ENCODE measurements around the gene CD209.

CD209 gene

GRCh38 chr19:7706955-7707456 is 40.3 kb downstream of the CD209 start:
- no peak overlapping the region for H4K5ac ChIP-seq (ENCODE audit: low read length)
- no peaks in the 10 kb centered on the region for H3K4me1 ChIP-seq (ENCODE audit: control insufficient read depth, low read depth, low read length)
- H3K4ac ChIP-seq (ENCODE audit: low read depth, low read length): no peak overlapping the region
- no peak overlapping the region for H3K9ac ChIP-seq (ENCODE audit: low read length)
- H3K4me3 ChIP-seq (ENCODE audit: low read length): no peak overlapping the region
- H2BK15ac ChIP-seq (replicated peaks; ENCODE audit: low read depth): no peak overlapping the region
- no peak overlapping the region for H3K23ac ChIP-seq (ENCODE audit: low read length)
- no peaks in the 10 kb centered on the region for H3K27me3 ChIP-seq (ENCODE audit: insufficient read depth, low read length, poor library complexity)
- no peak overlapping the region for H4K8ac ChIP-seq (ENCODE audit: low read depth, low read length)
- H3K56ac ChIP-seq (ENCODE audit: low read length): no peak overlapping the region
- no peaks in the 10 kb centered on the region for H3K36me3 ChIP-seq (ENCODE audit: control insufficient read depth, insufficient read depth, low read length)
- no peak for DNase-seq
- no peak overlapping the region for H2BK5ac ChIP-seq (ENCODE audit: low read length)
- H2BK120ac ChIP-seq (ENCODE audit: low read depth, low read length): no peak overlapping the region
- no peak overlapping the region for H3K4me2 ChIP-seq (ENCODE audit: low read length)
- H3K27ac ChIP-seq (ENCODE audit: low read depth, low read length): no peak overlapping the region
- H3K79me2 ChIP-seq (ENCODE audit: control insufficient read depth, insufficient read depth, low read length): no peaks in the 10 kb centered on the region
- H3K79me1 ChIP-seq (ENCODE audit: low read length): no peaks in the 10 kb centered on the region
- no peak overlapping the region for H2AK5ac ChIP-seq (ENCODE audit: low read length)
- WGBS (ENCODE audit: extremely low coverage, insufficient coverage, low lambda C conversion rate): no CpG with 5 or more reads among the region's 8 CpGs
- H3K18ac ChIP-seq (ENCODE audit: low read length): no peak overlapping the region

- no peak overlapping the region for H3K4me2 ChIP-seq (ENCODE audit: low read length)
- H3K18ac ChIP-seq (ENCODE audit: low read length): no peak overlapping the region
- H3K4ac ChIP-seq (ENCODE audit: low read depth, low read length): no peak overlapping the region
- no peaks in the 10 kb centered on the region for H3K79me2 ChIP-seq (ENCODE audit: control insufficient read depth, insufficient read depth, low read length)
- no peaks in the 10 kb centered on the region for H3K27me3 ChIP-seq (ENCODE audit: insufficient read depth, low read length, poor library complexity)
- DNase-seq: no peak
- no peak overlapping the region for H2BK120ac ChIP-seq (ENCODE audit: low read depth, low read length)
- no CpG with 5 or more reads among the region's 14 CpGs for WGBS (ENCODE audit: extremely low coverage, insufficient coverage, low lambda C conversion rate)
- no peak overlapping the region for H3K23ac ChIP-seq (ENCODE audit: low read length)
- no peak overlapping the region for H2AK5ac ChIP-seq (ENCODE audit: low read length)
- H3K79me1 ChIP-seq (ENCODE audit: low read length): no peaks in the 10 kb centered on the region
- H2BK15ac ChIP-seq (replicated peaks; ENCODE audit: low read depth): no peak overlapping the region
- no peaks in the 10 kb centered on the region for H3K36me3 ChIP-seq (ENCODE audit: control insufficient read depth, insufficient read depth, low read length)
- H4K5ac ChIP-seq (ENCODE audit: low read length): no peak overlapping the region
- H4K8ac ChIP-seq (ENCODE audit: low read depth, low read length): no peak overlapping the region
- no peaks in the 10 kb centered on the region for H3K4me1 ChIP-seq (ENCODE audit: control insufficient read depth, low read depth, low read length)
- no peak overlapping the region for H2BK5ac ChIP-seq (ENCODE audit: low read length)
- no peak overlapping the region for H3K4me3 ChIP-seq (ENCODE audit: low read length)
- H3K9ac ChIP-seq (ENCODE audit: low read length): no peak overlapping the region
- H3K56ac ChIP-seq (ENCODE audit: low read length): no peak overlapping the region
- H3K27ac ChIP-seq (ENCODE audit: low read depth, low read length): no peak overlapping the region
Measured at GRCh38 chr19:7706188-7706954, 41.0 kb downstream of the CD209 start.

GRCh38 chr19:7705387-7706187 is 41.7 kb downstream of the CD209 start:
- Histone ChIP-seq H4K8ac (ENCODE audit: low read depth, low read length) (no peak overlapping the region), H3K18ac (ENCODE audit: low read length) (no peak overlapping the region), H2BK5ac (ENCODE audit: low read length) (no peak overlapping the region), H2BK120ac (ENCODE audit: low read depth, low read length) (no peak overlapping the region), H3K79me1 (ENCODE audit: low read length) (no peaks in the 10 kb centered on the region), H3K9ac (ENCODE audit: low read length) (no peak overlapping the region), H3K27ac (ENCODE audit: low read depth, low read length) (no peak overlapping the region), H3K4me2 (ENCODE audit: low read length) (no peak overlapping the region), H2AK5ac (ENCODE audit: low read length) (no peak overlapping the region), H3K4ac (ENCODE audit: low read depth, low read length) (no peak overlapping the region), H3K4me1 (ENCODE audit: control insufficient read depth, low read depth, low read length) (no peaks in the 10 kb centered on the region), H3K36me3 (ENCODE audit: control insufficient read depth, insufficient read depth, low read length) (no peaks in the 10 kb centered on the region), H3K27me3 (ENCODE audit: insufficient read depth, low read length, poor library complexity) (no peaks in the 10 kb centered on the region), H4K5ac (ENCODE audit: low read length) (no peak overlapping the region), H2BK15ac (replicated peaks; ENCODE audit: low read depth) (no peak overlapping the region), H3K4me3 (ENCODE audit: low read length) (no peak overlapping the region), H3K56ac (ENCODE audit: low read length) (no peak overlapping the region), H3K79me2 (ENCODE audit: control insufficient read depth, insufficient read depth, low read length) (no peaks in the 10 kb centered on the region), H3K23ac (ENCODE audit: low read length) (no peak overlapping the region)
- no peak for DNase-seq
- no CpG with 5 or more reads among the region's 24 CpGs for WGBS (ENCODE audit: extremely low coverage, insufficient coverage, low lambda C conversion rate)

GRCh38 chr19:7704280-7705060 is 42.9 kb downstream of the CD209 start:
- no peak for DNase-seq
- no CpG with 5 or more reads among the region's 6 CpGs for WGBS (ENCODE audit: extremely low coverage, insufficient coverage, low lambda C conversion rate)
- no peak overlapping the region for H3K56ac ChIP-seq (ENCODE audit: low read length)

GRCh38 chr19:7703332-7703731 is 44.0 kb downstream of the CD209 start:
- Histone ChIP-seq H2AK5ac (ENCODE audit: low read length) (no peak overlapping the region), H3K36me3 (ENCODE audit: control insufficient read depth, insufficient read depth, low read length) (no peaks in the 10 kb centered on the region), H3K4me3 (ENCODE audit: low read length) (no peak overlapping the region), H2BK15ac (replicated peaks; ENCODE audit: low read depth) (no peak overlapping the region), H3K4me2 (ENCODE audit: low read length) (no peak overlapping the region), H3K79me2 (ENCODE audit: control insufficient read depth, insufficient read depth, low read length) (no peaks in the 10 kb centered on the region), H3K4ac (ENCODE audit: low read depth, low read length) (no peak overlapping the region), H3K9ac (ENCODE audit: low read length) (no peak overlapping the region), H3K27me3 (ENCODE audit: insufficient read depth, low read length, poor library complexity) (no peaks in the 10 kb centered on the region), H4K5ac (ENCODE audit: low read length) (no peak overlapping the region), H4K8ac (ENCODE audit: low read depth, low read length) (no peak overlapping the region), H2BK5ac (ENCODE audit: low read length) (no peak overlapping the region), H3K56ac (ENCODE audit: low read length) (no peak overlapping the region), H2BK120ac (ENCODE audit: low read depth, low read length) (no peak overlapping the region), H3K4me1 (ENCODE audit: control insufficient read depth, low read depth, low read length) (no peaks in the 10 kb centered on the region), H3K79me1 (ENCODE audit: low read length) (no peaks in the 10 kb centered on the region), H3K18ac (ENCODE audit: low read length) (no peak overlapping the region), H3K23ac (ENCODE audit: low read length) (no peak overlapping the region), H3K27ac (ENCODE audit: low read depth, low read length) (no peak overlapping the region)
- peak; percentile 13 for DNase-seq
- WGBS (ENCODE audit: extremely low coverage, insufficient coverage, low lambda C conversion rate): no CpG with 5 or more reads among the region's 8 CpGs

More at GRCh38 chr19:7704280-7705060, 42.9 kb downstream of the CD209 start:
- no peak overlapping the region for H2AK5ac ChIP-seq (ENCODE audit: low read length)
- H4K8ac ChIP-seq (ENCODE audit: low read depth, low read length): no peak overlapping the region
- H3K4me1 ChIP-seq (ENCODE audit: control insufficient read depth, low read depth, low read length): no peaks in the 10 kb centered on the region
- H2BK5ac ChIP-seq (ENCODE audit: low read length): no peak overlapping the region
- no peak overlapping the region for H3K4ac ChIP-seq (ENCODE audit: low read depth, low read length)
- H3K18ac ChIP-seq (ENCODE audit: low read length): no peak overlapping the region
- no peaks in the 10 kb centered on the region for H3K79me2 ChIP-seq (ENCODE audit: control insufficient read depth, insufficient read depth, low read length)
- H3K79me1 ChIP-seq (ENCODE audit: low read length): no peaks in the 10 kb centered on the region
- H3K9ac ChIP-seq (ENCODE audit: low read length): no peak overlapping the region
- no peak overlapping the region for H4K5ac ChIP-seq (ENCODE audit: low read length)
- H3K36me3 ChIP-seq (ENCODE audit: control insufficient read depth, insufficient read depth, low read length): no peaks in the 10 kb centered on the region
- no peak overlapping the region for H3K27ac ChIP-seq (ENCODE audit: low read depth, low read length)
- H3K4me3 ChIP-seq (ENCODE audit: low read length): no peak overlapping the region
- no peak overlapping the region for H2BK120ac ChIP-seq (ENCODE audit: low read depth, low read length)
- H3K27me3 ChIP-seq (ENCODE audit: insufficient read depth, low read length, poor library complexity): no peaks in the 10 kb centered on the region
- H2BK15ac ChIP-seq (replicated peaks; ENCODE audit: low read depth): no peak overlapping the region
- no peak overlapping the region for H3K23ac ChIP-seq (ENCODE audit: low read length)
- H3K4me2 ChIP-seq (ENCODE audit: low read length): no peak overlapping the region
